Suppressor macrophage (primary cell): Measurements from ENCODE around the gene PTPRM.

ENCODE experiments used
- DNase-seq, 4 experiments: peaks; one replicate each; pipeline ENCODE4 v3.0.0-alpha.2; 2020 to 2022

PTPRM gene

GRCh38 chr18:7812431-7813063 is 245.4 kb downstream of the PTPRM start:
- DNase-seq = no peak

- no peak for DNase-seq
Measured at GRCh38 chr18:7813131-7813530, 246.0 kb downstream of the PTPRM start.

- DNase-seq = no peak
Measured at GRCh38 chr18:7814754-7815315, 247.7 kb downstream of the PTPRM start.

- no peak for DNase-seq
Measured at GRCh38 chr18:7815787-7816186, 248.7 kb downstream of the PTPRM start.

GRCh38 chr18:7817575-7818230 is 250.6 kb downstream of the PTPRM start:
- no peak for DNase-seq

- no peak for DNase-seq
Measured at GRCh38 chr18:7821784-7822183, 254.7 kb downstream of the PTPRM start.

- no peak for DNase-seq
Measured at GRCh38 chr18:7822435-7823331, 255.6 kb downstream of the PTPRM start.

GRCh38 chr18:7824970-7825369 is 257.9 kb downstream of the PTPRM start:
- no peak for DNase-seq

GRCh38 chr18:7830468-7830867 is 263.4 kb downstream of the PTPRM start:
- DNase-seq = no peak

GRCh38 chr18:7839548-7839947 is 272.4 kb downstream of the PTPRM start:
- no peak for DNase-seq

GRCh38 chr18:7840411-7840810 is 273.3 kb downstream of the PTPRM start:
- DNase-seq = no peak

GRCh38 chr18:7844017-7844416 is 276.9 kb downstream of the PTPRM start:
- DNase-seq = peak in 1 of 4 experiments; percentile 8

GRCh38 chr18:7844418-7844817 is 277.3 kb downstream of the PTPRM start:
- no peak for DNase-seq

- DNase-seq = no peak
Measured at GRCh38 chr18:7846335-7846734, 279.2 kb downstream of the PTPRM start.

- DNase-seq = no peak
Measured at GRCh38 chr18:7847357-7848053, 280.4 kb downstream of the PTPRM start.

- no peak for DNase-seq
Measured at GRCh38 chr18:7848054-7848412, 280.9 kb downstream of the PTPRM start.

- DNase-seq = no peak
Measured at GRCh38 chr18:7850446-7850845, 283.3 kb downstream of the PTPRM start.

GRCh38 chr18:7855028-7855427 is 287.9 kb downstream of the PTPRM start:
- DNase-seq = no peak

GRCh38 chr18:7855671-7856070 is 288.6 kb downstream of the PTPRM start:
- no peak for DNase-seq

- DNase-seq = no peak
Measured at GRCh38 chr18:7856116-7856515, 289.0 kb downstream of the PTPRM start.

- DNase-seq = no peak
Measured at GRCh38 chr18:7856733-7857132, 289.6 kb downstream of the PTPRM start.

GRCh38 chr18:7857562-7857961 is 290.4 kb downstream of the PTPRM start:
- DNase-seq = no peak

GRCh38 chr18:7859122-7859521 is 292.0 kb downstream of the PTPRM start:
- no peak for DNase-seq
